Neural cell (in vitro differentiated cells): ENCODE results near the gene PER2. TPM values are rescaled to one million over a fixed set of nuclear protein-coding genes. Genes with fewer than 3 reads are reported as not detected.

Experiments used
- H2AFZ ChIP-seq: fragments of 200-600, 300-800 bp; sonication (generic), shearing (Covaris generic); 2 replicates; pipeline ENCODE4 v1.6.0; 2014; ENCODE audit warnings: low read depth, mild to moderate bottlenecking, antibody characterized with exemption, low read length, moderate library complexity
- H3F3A ChIP-seq: fragments of 200-600 bp; shearing (Covaris generic); 2 replicates; pipeline ENCODE4 v1.6.1; 2016; ENCODE audit warnings: mild to moderate bottlenecking, moderate library complexity, mixed read lengths, antibody characterized with exemption, low read length; ENCODE audit not compliant: insufficient read depth, poor library complexity, severe bottlenecking
- H3K27ac ChIP-seq: fragments of 200-600, 300-800 bp; sonication (generic), shearing (Covaris generic); 2 replicates; pipeline ENCODE4 v1.5.1; 2014; ENCODE audit warnings: mild to moderate bottlenecking, low read length, moderate library complexity
- H3K27me3 ChIP-seq: fragments of 300-800, 200-600 bp; sonication (generic), shearing (Covaris generic); 2 replicates; pipeline ENCODE4 v1.6.0; 2014; ENCODE audit warnings: mild to moderate bottlenecking, low read depth, low read length, moderate library complexity; ENCODE audit not compliant: insufficient read depth
- H3K36me3 ChIP-seq: fragments of 300-800, 200-600 bp; sonication (generic), shearing (Covaris generic); 2 replicates; pipeline ENCODE4 v1.5.1; 2014; ENCODE audit warnings: mild to moderate bottlenecking, antibody characterized with exemption, low read length, moderate library complexity; ENCODE audit not compliant: insufficient read depth
- H3K4me2 ChIP-seq: fragments of 300-800, 200-600 bp; sonication (generic), shearing (Covaris generic); 2 replicates; pipeline ENCODE4 v1.6.0; 2014; ENCODE audit warnings: mild to moderate bottlenecking, low read length
- H3K4me3 ChIP-seq: fragments of 300-800, 200-600 bp; sonication (generic), shearing (Covaris generic); 2 replicates; pipeline ENCODE4 v1.5.1; 2014; ENCODE audit warnings: mild to moderate bottlenecking, low read length, moderate library complexity
- H3K79me2 ChIP-seq: fragments of 200-600 bp; shearing (Covaris generic); replicated peaks from 2 replicates; pipeline ENCODE4 v1.6.0; 2014; ENCODE audit warnings: mild to moderate bottlenecking, low read length, moderate library complexity; ENCODE audit not compliant: insufficient read depth
- H3K9ac ChIP-seq: fragments of 300-800, 200-600 bp; sonication (generic), shearing (Covaris generic); 2 replicates; pipeline ENCODE4 v1.6.1; 2016; ENCODE audit warnings: mild to moderate bottlenecking, low read length, mixed read lengths
- H3K9me2 ChIP-seq: fragments of 200-600 bp; shearing (Covaris generic); 2 replicates; pipeline ENCODE4 v1.6.1; 2016; ENCODE audit warnings: mild to moderate bottlenecking, low read length, mixed read lengths; ENCODE audit not compliant: insufficient read depth
- H3K9me3 ChIP-seq: fragments of 200-600, 300-800 bp; sonication (generic), shearing (Covaris generic); 2 replicates; pipeline ENCODE4 v1.6.1; 2016; ENCODE audit warnings: mild to moderate bottlenecking, mixed run types, low read length, moderate library complexity, mixed read lengths
- H4K20me1 ChIP-seq: fragments of 200-600 bp; shearing (Covaris generic); 2 replicates; pipeline ENCODE4 v1.6.1; 2016; ENCODE audit warnings: mild to moderate bottlenecking, mixed run types; ENCODE audit not compliant: insufficient read depth
- EP300 ChIP-seq: fragments of 450-650 bp; conservative IDR thresholded peaks from 2 replicates; pipeline ENCODE4 v1.6.1; 2014; ENCODE audit warnings: antibody characterized with exemption, mild to moderate bottlenecking, moderate library complexity; ENCODE audit not compliant: poor library complexity, severe bottlenecking
- EZH2 ChIP-seq: fragments of 200-600, 300-800 bp; shearing (Covaris generic), sonication (generic); IDR thresholded peaks from 2 replicates; pipeline ENCODE4 v1.6.1; 2014; ENCODE audit warnings: antibody characterized with exemption, low read length, borderline replicate concordance, mild to moderate bottlenecking; ENCODE audit not compliant: insufficient read depth, poor library complexity, severe bottlenecking
- MXI1 ChIP-seq: fragments of 450-650 bp; conservative IDR thresholded peaks from 2 replicates; pipeline ENCODE4 v1.6.1; 2014; ENCODE audit warnings: antibody characterized with exemption, mild to moderate bottlenecking; ENCODE audit not compliant: poor library complexity, severe bottlenecking
- POLR2AphosphoS5 ChIP-seq: IDR thresholded peaks from 2 replicates; pipeline ENCODE4 v1.6.1; 2012
- RAD21 ChIP-seq: fragments of 450-650 bp; conservative IDR thresholded peaks from 2 replicates; pipeline ENCODE4 v1.6.1; 2014; ENCODE audit warnings: antibody characterized with exemption, mild to moderate bottlenecking, moderate library complexity
- SMC3 ChIP-seq: fragments of 450-650 bp; conservative IDR thresholded peaks from 2 replicates; pipeline ENCODE4 v1.6.1; 2014; ENCODE audit warnings: antibody characterized with exemption, mild to moderate bottlenecking, moderate library complexity; ENCODE audit not compliant: poor library complexity
- TAF1 ChIP-seq: IDR thresholded peaks from 2 replicates; pipeline ENCODE4 v1.6.1; 2012; ENCODE audit warnings: low read depth
- polyA plus RNA-seq: library from polyadenylated mRNA; depleted of rRNA; stranded (reverse); fragments of >200 nt; gene quantifications from 2 replicates; pipeline ENCODE4 v1.2.3, GENCODE V29; 2014
- TF ChIP-seq, protein P1 (sequence below): fragments of 450-650 bp; IDR thresholded peaks from 2 replicates; pipeline ENCODE4 v1.5.1; 2014; ENCODE audit warnings: antibody characterized with exemption, mild to moderate bottlenecking, moderate library complexity; ENCODE audit not compliant: poor library complexity, severe bottlenecking
- TF ChIP-seq, protein P2 (sequence below): IDR thresholded peaks from 2 replicates; pipeline ENCODE4 v1.6.1; 2012; ENCODE audit warnings: borderline replicate concordance

PER2 gene
- polyA plus RNA-seq, 1 donor from 2014 or later, result 3.2 TPM

- Histone ChIP-seq H3K79me2 (peaks cover 7% of the 10 kb centered on the region), H2AFZ (no peak overlapping the region)
Measured at GRCh38 chr2:238238311-238238765, 50.1 kb downstream of the PER2 start.

DNA sequence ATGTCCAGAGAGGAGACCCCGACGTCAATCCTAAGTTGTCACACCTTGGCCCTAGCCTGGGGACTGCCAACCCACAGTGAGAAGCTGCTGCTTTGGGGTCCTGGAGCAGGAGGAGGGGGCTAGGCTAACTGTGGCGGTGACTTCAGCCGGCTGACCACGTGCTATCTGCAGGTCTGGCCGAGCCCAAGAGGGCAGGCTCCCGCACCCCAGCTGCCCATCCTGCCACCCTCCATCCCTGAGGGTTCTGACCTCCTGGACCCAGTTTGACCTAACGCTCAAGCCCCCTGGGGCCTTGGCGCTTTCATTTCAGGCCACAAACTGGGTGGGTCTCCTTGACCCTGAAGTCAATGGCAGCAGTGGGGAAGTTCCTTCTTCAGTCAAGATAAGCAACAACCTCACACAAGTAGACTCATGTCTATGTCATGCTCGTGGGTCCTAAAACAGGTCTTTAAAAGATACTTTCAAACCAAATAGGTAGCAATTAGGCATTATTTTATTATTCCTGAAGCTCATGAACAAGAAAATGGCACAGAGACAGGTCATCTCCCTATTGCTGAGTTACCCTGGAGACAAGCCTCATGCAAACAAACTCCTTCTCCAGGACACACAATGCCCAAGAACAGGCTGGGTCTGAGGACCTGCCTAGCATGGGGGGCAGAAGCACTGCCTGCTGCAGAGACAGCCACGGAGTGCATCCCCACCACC is 50.8 kb downstream of the PER2 start:
- Histone ChIP-seq H3K27me3 (no peaks in the 10 kb centered on the region), H2AFZ (no peak overlapping the region), H3K9me2 (no peaks in the 10 kb centered on the region), H3K27ac (no peak overlapping the region), H4K20me1 (no peaks in the 10 kb centered on the region), H3K4me2 (no peak overlapping the region), H3K79me2 (peaks cover 7% of the 10 kb centered on the region), H3K36me3 (no peaks in the 10 kb centered on the region), H3K9me3 (no peaks in the 10 kb centered on the region), H3K9ac (no peak overlapping the region), H3K4me3 (peak overlapping the region; percentile 71), H3F3A (no peaks in the 10 kb centered on the region)
- TF ChIP-seq, protein P1, sequence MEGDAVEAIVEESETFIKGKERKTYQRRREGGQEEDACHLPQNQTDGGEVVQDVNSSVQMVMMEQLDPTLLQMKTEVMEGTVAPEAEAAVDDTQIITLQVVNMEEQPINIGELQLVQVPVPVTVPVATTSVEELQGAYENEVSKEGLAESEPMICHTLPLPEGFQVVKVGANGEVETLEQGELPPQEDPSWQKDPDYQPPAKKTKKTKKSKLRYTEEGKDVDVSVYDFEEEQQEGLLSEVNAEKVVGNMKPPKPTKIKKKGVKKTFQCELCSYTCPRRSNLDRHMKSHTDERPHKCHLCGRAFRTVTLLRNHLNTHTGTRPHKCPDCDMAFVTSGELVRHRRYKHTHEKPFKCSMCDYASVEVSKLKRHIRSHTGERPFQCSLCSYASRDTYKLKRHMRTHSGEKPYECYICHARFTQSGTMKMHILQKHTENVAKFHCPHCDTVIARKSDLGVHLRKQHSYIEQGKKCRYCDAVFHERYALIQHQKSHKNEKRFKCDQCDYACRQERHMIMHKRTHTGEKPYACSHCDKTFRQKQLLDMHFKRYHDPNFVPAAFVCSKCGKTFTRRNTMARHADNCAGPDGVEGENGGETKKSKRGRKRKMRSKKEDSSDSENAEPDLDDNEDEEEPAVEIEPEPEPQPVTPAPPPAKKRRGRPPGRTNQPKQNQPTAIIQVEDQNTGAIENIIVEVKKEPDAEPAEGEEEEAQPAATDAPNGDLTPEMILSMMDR, result no peak
- no peak for TF ChIP-seq EP300
- no peak for TF ChIP-seq SMC3
- no peak for TF ChIP-seq TAF1
- TF ChIP-seq RAD21, result no peak
- TF ChIP-seq POLR2AphosphoS5, result no peak
- TF ChIP-seq MXI1, result no peak
- TF ChIP-seq, protein P2, sequence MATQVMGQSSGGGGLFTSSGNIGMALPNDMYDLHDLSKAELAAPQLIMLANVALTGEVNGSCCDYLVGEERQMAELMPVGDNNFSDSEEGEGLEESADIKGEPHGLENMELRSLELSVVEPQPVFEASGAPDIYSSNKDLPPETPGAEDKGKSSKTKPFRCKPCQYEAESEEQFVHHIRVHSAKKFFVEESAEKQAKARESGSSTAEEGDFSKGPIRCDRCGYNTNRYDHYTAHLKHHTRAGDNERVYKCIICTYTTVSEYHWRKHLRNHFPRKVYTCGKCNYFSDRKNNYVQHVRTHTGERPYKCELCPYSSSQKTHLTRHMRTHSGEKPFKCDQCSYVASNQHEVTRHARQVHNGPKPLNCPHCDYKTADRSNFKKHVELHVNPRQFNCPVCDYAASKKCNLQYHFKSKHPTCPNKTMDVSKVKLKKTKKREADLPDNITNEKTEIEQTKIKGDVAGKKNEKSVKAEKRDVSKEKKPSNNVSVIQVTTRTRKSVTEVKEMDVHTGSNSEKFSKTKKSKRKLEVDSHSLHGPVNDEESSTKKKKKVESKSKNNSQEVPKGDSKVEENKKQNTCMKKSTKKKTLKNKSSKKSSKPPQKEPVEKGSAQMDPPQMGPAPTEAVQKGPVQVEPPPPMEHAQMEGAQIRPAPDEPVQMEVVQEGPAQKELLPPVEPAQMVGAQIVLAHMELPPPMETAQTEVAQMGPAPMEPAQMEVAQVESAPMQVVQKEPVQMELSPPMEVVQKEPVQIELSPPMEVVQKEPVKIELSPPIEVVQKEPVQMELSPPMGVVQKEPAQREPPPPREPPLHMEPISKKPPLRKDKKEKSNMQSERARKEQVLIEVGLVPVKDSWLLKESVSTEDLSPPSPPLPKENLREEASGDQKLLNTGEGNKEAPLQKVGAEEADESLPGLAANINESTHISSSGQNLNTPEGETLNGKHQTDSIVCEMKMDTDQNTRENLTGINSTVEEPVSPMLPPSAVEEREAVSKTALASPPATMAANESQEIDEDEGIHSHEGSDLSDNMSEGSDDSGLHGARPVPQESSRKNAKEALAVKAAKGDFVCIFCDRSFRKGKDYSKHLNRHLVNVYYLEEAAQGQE, result no peak
- TF ChIP-seq EZH2, result no peak

More at GRCh38 chr2:238238311-238238765, 50.1 kb downstream of the PER2 start:
- Histone ChIP-seq H3K9me2 (no peaks in the 10 kb centered on the region), H3F3A (no peaks in the 10 kb centered on the region), H3K36me3 (no peaks in the 10 kb centered on the region), H3K9me3 (no peaks in the 10 kb centered on the region), H3K27ac (no peak overlapping the region), H3K4me2 (peak overlapping the region; percentile 76), H4K20me1 (no peaks in the 10 kb centered on the region), H3K9ac (no peak overlapping the region), H3K4me3 (peak overlapping the region; percentile 71), H3K27me3 (no peaks in the 10 kb centered on the region)
- TF ChIP-seq POLR2AphosphoS5 (no peak), EP300 (no peak), TAF1 (no peak), SMC3 (no peak), MXI1 (no peak), EZH2 (no peak), RAD21 (no peak)
- TF ChIP-seq, protein P1, result no peak
- TF ChIP-seq, protein P2, result no peak
